Pons (tissue), 1 donor: ENCODE data around the gene RASA2.

Experiments
- DNase-seq: peaks from one replicate; pipeline ENCODE4 v3.0.0-alpha.2; 2016; ENCODE audit warnings: low spot score

The RASA2 gene, protein sequence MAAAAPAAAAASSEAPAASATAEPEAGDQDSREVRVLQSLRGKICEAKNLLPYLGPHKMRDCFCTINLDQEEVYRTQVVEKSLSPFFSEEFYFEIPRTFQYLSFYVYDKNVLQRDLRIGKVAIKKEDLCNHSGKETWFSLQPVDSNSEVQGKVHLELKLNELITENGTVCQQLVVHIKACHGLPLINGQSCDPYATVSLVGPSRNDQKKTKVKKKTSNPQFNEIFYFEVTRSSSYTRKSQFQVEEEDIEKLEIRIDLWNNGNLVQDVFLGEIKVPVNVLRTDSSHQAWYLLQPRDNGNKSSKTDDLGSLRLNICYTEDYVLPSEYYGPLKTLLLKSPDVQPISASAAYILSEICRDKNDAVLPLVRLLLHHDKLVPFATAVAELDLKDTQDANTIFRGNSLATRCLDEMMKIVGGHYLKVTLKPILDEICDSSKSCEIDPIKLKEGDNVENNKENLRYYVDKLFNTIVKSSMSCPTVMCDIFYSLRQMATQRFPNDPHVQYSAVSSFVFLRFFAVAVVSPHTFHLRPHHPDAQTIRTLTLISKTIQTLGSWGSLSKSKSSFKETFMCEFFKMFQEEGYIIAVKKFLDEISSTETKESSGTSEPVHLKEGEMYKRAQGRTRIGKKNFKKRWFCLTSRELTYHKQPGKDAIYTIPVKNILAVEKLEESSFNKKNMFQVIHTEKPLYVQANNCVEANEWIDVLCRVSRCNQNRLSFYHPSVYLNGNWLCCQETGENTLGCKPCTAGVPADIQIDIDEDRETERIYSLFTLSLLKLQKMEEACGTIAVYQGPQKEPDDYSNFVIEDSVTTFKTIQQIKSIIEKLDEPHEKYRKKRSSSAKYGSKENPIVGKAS

DNA sequence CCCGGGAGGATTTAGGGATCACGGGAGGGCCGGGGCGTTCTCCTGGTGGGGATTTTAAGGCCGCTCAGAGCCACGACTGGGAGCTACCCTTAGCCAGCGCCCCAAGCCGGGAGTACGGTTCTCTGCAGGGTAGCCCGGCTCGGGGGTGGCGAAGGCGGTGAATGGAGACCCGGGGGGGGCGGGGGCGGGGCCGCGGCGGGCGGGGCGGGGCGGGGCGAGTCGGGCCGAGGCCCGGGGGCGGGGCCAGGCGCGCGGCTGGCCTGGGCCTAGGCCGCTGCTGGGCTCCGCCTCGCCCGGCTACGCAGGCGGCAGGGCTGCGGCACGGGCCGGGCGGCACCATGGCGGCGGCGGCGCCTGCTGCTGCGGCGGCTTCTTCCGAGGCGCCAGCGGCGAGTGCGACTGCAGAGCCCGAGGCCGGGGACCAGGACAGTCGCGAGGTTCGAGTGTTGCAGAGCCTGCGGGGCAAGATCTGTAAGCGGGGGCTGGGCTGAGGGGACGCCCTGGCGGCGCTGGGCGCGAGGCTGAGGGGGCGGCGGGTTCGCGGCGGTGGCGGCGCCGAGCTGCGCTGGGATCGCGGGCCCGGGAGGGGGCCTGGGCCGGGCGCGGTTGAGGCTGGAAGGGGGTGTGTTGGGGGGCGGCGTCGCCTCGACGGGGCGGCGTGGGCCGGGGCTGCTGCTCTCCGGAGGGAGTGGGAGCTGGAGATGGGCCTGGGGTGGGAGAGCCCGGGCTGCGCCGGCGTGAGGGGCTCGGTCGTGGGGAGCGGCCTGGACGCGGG, at the start of gene RASA2:
Gene RASA2, plus strand, starts transcription at position 282 of the 775 bp plus-strand sequence. Its CDS starts 57 bp downstream, at position 339.
- DNase-seq: no peak

DNA sequence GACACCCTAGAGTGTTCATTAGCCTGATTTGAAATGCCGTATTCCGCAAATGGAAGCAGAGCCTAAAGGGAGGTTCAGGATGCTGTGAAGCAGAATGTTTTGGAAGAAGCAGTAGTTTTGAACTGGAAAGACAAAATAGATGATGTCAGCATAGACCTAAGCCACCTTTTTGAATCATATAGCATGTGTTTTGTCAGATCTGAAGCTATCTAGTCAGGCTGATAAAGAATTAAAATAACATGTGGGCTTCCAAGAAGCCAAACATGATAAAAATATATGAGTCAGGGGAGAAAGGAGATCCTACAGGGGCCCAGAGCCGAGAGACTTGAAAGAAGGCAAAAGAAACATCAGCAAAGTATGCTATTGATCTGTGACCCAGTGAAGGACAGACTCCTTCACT, 47.2 kb upstream of the RASA2 start:
- no peak for DNase-seq

- no peak for DNase-seq
These were observed 45.9 kb upstream of the RASA2 start for GRCh38 chr3:141440942-141441341.

DNA sequence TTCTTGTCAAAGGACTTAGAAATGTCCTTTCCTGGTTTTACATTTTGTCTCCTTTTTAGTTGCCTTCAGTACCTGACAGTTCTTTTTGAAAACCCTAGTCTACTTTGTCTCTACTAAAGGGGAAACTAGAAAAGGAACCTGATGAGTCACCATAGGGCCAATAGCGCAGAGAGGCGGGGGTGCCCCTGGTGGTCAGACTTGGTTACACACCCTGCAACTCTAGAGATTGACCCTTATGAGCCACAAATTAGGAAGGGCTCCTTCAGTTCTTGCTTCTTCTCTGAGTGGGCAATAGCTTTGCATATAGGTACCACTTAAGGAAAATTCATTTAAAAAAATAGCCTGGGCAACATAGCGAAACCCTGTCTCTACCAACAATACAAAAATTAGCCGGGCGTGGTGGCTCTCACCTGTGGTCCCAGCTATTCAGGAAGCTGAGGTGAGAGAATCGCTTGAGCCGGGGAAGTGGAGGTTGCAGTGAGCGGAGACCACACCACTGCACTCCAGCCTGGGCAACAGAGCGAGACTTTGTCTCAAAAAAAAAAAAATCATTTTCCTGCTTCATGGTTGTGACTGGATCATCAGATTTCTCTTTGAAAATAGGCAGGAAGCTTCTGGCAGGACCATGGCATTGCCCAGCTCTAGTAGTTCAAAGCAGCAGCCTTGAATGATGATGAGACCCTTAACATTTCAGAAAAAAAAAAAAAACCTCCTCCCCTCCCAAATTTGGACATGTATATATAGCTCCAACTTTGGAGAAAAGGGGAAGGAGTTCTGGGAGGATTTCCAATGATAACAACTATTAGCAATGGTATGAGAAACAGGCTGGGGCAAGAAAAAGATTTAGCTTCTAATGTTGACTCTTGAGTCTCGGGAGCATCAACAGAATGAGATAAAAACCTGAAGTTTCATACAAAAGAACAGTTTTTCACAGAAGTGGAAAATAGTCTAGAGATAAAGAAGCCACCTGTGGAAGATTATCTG, 45.2 kb upstream of the RASA2 start:
- DNase-seq: peak; percentile 60

DNA sequence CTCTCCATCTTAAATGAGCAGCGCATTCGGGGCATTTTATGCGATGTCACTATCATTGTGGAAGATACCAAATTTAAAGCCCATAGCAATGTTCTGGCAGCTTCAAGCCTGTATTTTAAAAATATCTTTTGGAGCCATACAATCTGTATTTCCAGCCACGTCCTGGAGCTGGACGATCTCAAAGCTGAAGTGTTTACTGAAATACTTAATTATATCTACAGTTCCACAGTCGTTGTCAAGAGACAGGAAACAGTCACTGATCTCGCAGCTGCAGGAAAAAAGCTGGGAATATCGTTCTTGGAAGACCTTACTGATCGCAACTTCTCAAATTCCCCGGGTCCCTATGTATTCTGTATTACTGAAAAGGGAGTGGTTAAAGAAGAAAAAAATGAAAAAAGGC, 44.4 kb upstream of the RASA2 start:
- DNase-seq: no peak

DNA sequence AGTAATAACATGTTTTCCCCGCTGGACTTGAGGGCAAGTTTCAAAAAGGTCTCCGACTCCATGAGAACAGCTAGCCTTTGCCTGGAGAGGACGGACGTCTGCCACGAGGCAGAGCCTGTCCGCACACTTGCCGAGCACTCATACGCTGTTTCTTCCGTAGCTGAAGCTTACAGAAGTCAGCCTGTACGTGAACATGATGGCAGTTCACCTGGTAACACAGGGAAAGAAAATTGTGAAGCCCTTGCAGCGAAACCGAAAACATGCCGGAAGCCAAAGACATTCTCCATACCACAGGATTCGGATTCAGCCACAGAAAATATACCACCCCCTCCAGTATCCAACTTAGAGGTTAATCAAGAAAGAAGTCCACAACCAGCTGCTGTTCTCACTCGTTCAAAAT, 43.9 kb upstream of the RASA2 start:
- DNase-seq: no peak

- no peak for DNase-seq
These were observed 42.1 kb upstream of the RASA2 start for GRCh38 chr3:141444586-141445285.

DNA sequence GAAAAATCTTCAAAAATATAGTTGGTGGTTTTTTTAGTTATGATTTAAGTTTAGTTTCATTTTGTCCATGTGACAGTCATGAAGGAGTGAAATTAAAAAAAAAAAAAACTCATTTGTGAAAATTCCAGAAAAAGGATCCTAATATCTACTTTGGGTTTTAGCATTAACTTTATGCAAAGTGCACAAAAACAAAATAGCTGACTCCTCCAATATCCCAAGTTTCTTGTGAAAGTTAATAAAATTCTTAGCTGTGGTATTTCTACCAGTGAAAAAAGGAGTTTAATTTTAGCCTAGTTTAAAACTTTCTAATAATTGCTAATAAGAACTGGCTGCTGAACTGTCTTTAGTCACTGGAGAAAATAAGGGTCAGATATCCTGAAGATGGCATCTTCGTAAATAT, 40.8 kb upstream of the RASA2 start:
- DNase-seq: no peak

GRCh38 chr3:141446737-141447136, 40.1 kb upstream of the RASA2 start:
- DNase-seq: no peak

GRCh38 chr3:141447383-141447782, 39.4 kb upstream of the RASA2 start:
- no peak for DNase-seq

- DNase-seq: no peak
These were observed 38.1 kb upstream of the RASA2 start for GRCh38 chr3:141448606-141449220.

- DNase-seq: no peak
These were observed 37.4 kb upstream of the RASA2 start for GRCh38 chr3:141449424-141449823.

DNA sequence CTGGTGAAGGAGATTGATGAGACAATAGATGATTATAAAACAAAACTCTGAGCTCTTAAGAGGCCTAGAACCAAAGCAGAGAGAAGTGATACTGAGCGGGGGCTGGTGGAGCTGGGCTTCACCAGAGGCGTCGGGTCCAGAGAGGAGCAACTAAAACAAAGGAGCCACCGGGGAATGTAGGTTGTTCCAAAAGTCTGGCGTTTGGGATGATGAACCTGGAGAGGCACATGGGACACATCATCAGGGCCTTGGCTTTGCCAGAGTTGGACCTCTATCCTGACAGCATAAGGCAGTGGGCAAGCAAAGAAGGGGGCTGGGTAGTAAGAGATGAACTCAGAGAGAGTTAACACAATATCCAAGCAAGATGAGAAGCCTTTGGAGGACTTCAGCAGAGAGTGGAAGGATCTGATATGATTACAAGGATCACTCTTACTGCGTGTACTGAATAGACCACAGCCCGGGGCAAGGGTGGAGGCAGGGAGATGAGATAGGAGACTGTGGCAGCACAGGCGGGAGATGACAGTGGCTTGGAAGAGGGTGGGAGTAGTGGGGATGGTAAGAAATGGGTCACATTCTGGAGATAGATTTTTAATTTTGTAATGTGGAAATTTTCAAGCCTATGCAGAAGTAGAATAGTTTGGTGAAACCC, 36.0 kb upstream of the RASA2 start:
- DNase-seq: no peak

DNA sequence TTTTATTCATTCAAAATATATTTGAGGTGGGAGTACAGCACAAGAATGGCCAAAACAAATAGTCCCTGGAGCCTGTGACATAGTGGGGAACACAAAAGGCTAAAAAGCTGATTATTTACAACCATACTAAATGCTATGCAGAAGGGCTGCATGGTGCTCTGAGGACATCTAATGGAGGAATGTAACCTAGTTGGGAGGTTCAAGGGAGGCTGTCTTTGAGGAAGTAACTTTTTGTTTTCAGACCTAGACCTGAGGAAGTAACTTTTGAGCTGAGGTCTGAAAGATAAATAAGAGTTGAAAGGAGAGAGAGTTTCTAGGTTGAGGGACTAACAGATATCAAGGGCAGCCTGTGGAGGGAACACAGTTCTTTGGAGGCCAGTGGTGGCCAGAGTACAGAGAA, 34.8 kb upstream of the RASA2 start:
- peak; percentile 88 for DNase-seq

DNA sequence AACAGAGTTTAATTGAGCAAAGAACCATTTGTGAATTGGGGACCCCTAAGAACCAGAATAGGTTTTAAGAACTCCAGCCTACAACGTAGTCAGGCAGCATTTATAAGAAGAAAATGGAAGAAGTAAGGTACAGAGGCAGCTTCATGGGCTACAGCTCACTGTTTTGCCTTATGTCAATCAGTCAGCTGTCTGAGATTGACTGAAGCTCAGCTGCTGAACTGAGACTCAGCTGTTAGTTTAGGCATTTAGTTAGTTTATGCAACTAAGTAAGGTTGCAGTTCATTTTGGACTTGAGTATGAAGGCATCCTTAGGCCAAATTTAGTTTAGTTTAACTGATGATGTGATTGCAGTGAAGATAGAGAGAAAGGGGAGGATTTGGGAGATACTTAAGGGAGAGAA, 34.1 kb upstream of the RASA2 start:
- DNase-seq: no peak

DNA sequence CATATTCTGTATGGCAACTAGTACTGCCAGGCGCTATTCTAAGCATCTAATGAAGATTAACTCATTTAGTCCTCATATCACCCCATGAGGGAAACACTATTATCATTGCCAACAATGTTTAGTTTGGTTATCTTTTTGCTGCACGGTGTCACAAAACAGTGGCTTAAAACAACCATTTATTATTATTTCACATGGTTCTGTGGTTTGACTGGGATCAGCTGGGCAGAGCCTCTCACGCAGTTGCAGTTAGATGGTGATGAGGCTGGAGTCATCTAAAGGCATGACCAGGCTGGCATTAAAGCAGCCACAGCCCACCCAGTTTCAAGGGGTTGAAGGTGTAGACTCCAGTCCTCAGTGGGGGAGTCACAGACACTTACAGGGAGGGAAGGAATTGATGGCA, 32.8 kb upstream of the RASA2 start:
- no peak for DNase-seq

- DNase-seq: peak; percentile 79
These were observed 31.8 kb upstream of the RASA2 start for GRCh38 chr3:141454906-141455602.

- DNase-seq: no peak
These were observed 31.1 kb upstream of the RASA2 start for GRCh38 chr3:141455603-141456300.
